ENCODE data around the gene CAMK1D. TPM values are rescaled to one million over a fixed set of nuclear protein-coding genes. Genes with fewer than 3 reads are reported as not detected.

Gene CAMK1D
- total and polyA plus RNA-seq, 10 of the 15 experiments (the other 5 are each of a cell fraction or from before 2014, with no cell fraction given) = 2.1 to 35.5 (median 14.7) TPM

DNA sequence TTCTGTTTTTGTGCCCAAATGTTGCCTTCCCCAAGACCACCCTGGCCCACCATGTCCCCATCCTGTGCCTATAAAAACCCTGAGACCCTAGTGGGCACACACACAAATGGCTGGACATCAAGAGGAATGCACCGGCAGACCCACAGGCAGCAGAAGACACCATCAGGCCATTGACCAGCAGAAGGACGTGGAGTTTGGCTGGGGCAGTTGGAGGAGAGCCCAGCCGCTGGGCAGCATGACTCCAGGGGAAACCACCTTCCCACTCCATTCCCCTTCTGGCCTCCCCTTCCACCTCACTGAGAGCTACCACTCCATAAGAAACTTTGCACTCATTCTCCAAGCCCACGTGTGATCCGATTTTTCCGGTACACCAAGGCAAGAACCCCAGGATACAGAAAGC, 309.2 kb downstream of the CAMK1D start:
- H3K4me1 ChIP-seq (ENCODE audit: control insufficient read depth, insufficient read depth, low read length) = peaks cover 5% of the 10 kb centered on the region
- 90% methylated on average over 6 of the region's 6 CpGs for WGBS (ENCODE audit: insufficient coverage, insufficient replicate concordance, low lambda C conversion rate, missing lambda C conversion rate)
- peaks cover 9% of the 10 kb centered on the region; the same call in 2 of the 3 replicates for H3K9me3 ChIP-seq (replicated peaks; ENCODE audit: control insufficient read depth, insufficient read depth, low read length)
- RAD21 ChIA-PET (ENCODE audit: unreplicated experiment) = no interaction called here
- BruUV-seq (replicated peaks) = no TSS peak
- SMC1A ChIA-PET (ENCODE audit: uncharacterized antibody, unreplicated experiment) = interaction anchor here (0.6 to 5.9 kb wide), 2 partner anchors 118 to 394 kb away, joined by 3 to 104 read pairs; no protein-coding TSS in a partner anchor
- in situ Hi-C loops (cut with MboI) = loop anchor here (5.0 kb wide), 1 partner anchor 396 kb away; no protein-coding TSS in a partner anchor
- H3K4me2 ChIP-seq (ENCODE audit: control insufficient read depth, insufficient read depth) = no peak overlapping the region
- no peaks in the 10 kb centered on the region for H4K20me1 ChIP-seq (ENCODE audit: control insufficient read depth, insufficient read depth)
- no peaks in the 10 kb centered on the region for H3K27me3 ChIP-seq (replicated peaks in 1 of 2; ENCODE audit: control insufficient read depth in 2 of 2, insufficient read depth in 2 of 2, low read length in 1 of 2)
- no peak overlapping the region for H3K9ac ChIP-seq (ENCODE audit: control insufficient read depth, insufficient read depth, low read length)
- TF ChIP-seq BACH1 (IDR thresholded peaks at IDR 0.05; ENCODE audit: borderline replicate concordance) (no peak), BCL11A (IDR thresholded peaks at IDR 0.05; ENCODE audit: low read depth, low read length) (no peak), ZNF24 (IDR thresholded peaks at IDR 0.05) (no peak), HDAC2 (IDR thresholded peaks at IDR 0.05) (no peak), SIX5 (IDR thresholded peaks at IDR 0.05; ENCODE audit: low read depth, low read length, severe bottlenecking) (no peak), NR2C1 (IDR thresholded peaks at IDR 0.05) (no peak), MEF2A (IDR thresholded peaks at IDR 0.05; ENCODE audit: insufficient read depth, low read depth, low read length) (no peak), SMAD5 (IDR thresholded peaks at IDR 0.05; ENCODE audit: low read depth) (no peak), SPI1 (IDR thresholded peaks at IDR 0.05; ENCODE audit: borderline replicate concordance, insufficient read depth, low read depth, low read length) (no peak), POLR2AphosphoS5 (IDR thresholded peaks at IDR 0.05; ENCODE audit: low read length) (no peak), SMC3 (IDR thresholded peaks at IDR 0.05; ENCODE audit: borderline replicate concordance, low read length) (no peak), IRF4 (IDR thresholded peaks at IDR 0.05; ENCODE audit: low read depth, low read length) (no peak)
- TF ChIP-seq, protein P1, sequence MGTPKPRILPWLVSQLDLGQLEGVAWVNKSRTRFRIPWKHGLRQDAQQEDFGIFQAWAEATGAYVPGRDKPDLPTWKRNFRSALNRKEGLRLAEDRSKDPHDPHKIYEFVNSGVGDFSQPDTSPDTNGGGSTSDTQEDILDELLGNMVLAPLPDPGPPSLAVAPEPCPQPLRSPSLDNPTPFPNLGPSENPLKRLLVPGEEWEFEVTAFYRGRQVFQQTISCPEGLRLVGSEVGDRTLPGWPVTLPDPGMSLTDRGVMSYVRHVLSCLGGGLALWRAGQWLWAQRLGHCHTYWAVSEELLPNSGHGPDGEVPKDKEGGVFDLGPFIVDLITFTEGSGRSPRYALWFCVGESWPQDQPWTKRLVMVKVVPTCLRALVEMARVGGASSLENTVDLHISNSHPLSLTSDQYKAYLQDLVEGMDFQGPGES (IDR thresholded peaks at IDR 0.05) = no peak
- TF ChIP-seq, protein P2, sequence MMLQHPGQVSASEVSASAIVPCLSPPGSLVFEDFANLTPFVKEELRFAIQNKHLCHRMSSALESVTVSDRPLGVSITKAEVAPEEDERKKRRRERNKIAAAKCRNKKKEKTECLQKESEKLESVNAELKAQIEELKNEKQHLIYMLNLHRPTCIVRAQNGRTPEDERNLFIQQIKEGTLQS (IDR thresholded peaks at IDR 0.05; ENCODE audit: borderline replicate concordance, extremely low read depth, low read depth, low read length) = no peak
- TF ChIP-seq, protein P3, sequence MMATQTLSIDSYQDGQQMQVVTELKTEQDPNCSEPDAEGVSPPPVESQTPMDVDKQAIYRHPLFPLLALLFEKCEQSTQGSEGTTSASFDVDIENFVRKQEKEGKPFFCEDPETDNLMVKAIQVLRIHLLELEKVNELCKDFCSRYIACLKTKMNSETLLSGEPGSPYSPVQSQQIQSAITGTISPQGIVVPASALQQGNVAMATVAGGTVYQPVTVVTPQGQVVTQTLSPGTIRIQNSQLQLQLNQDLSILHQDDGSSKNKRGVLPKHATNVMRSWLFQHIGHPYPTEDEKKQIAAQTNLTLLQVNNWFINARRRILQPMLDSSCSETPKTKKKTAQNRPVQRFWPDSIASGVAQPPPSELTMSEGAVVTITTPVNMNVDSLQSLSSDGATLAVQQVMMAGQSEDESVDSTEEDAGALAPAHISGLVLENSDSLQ (IDR thresholded peaks at IDR 0.05) = no peak
- TF ChIP-seq, protein P4, sequence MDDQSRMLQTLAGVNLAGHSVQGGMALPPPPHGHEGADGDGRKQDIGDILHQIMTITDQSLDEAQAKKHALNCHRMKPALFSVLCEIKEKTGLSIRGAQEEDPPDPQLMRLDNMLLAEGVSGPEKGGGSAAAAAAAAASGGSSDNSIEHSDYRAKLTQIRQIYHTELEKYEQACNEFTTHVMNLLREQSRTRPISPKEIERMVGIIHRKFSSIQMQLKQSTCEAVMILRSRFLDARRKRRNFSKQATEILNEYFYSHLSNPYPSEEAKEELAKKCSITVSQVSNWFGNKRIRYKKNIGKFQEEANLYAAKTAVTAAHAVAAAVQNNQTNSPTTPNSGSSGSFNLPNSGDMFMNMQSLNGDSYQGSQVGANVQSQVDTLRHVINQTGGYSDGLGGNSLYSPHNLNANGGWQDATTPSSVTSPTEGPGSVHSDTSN (IDR thresholded peaks at IDR 0.05; ENCODE audit: insufficient replicate concordance, low read depth, low read length) = no peak
- CTCF ChIA-PET = interaction anchor here (1.1 to 5.4 kb wide), 3 partner anchors 53 to 442 kb away, joined by 3 to 88 read pairs (median 3); no protein-coding TSS in a partner anchor
- no peak overlapping the region for H2AFZ ChIP-seq (ENCODE audit: control insufficient read depth, low read depth, low read length)
- POLR2A ChIA-PET = no interaction called here
- no peaks in the 10 kb centered on the region for H3K79me2 ChIP-seq (ENCODE audit: control insufficient read depth, insufficient read depth, low read length)
- ATAC-seq (no peak), DNase-seq (ENCODE audit: low read depth, low spot score) (no peak), FAIRE-seq (no peak)
- H3K4me3 ChIP-seq = no peak overlapping the region
- no peak overlapping the region for H3K27ac ChIP-seq (ENCODE audit: control insufficient read depth, insufficient read depth)
- peaks cover 0 to 1% of the 10 kb centered on the region in 2 experiments; a peak in 1 of 4 replicates for H3K36me3 ChIP-seq (ENCODE audit: control insufficient read depth in 2 of 2, insufficient read depth in 2 of 2, low read length in 1 of 2)
- intact Hi-C loops (cut with micrococcal nuclease; ENCODE audit: unreplicated experiment) = loop anchor here (5.0 to 10.0 kb wide), 2 partner anchors 174 to 306 kb away; no protein-coding TSS in a partner anchor

Measured in GM12878 (cell line).